Liver (tissue), 9 donors: ENCODE measurements around the gene STOML1. TPM values are rescaled to one million over a fixed set of nuclear protein-coding genes. Genes with fewer than 3 reads are reported as not detected.

Source experiments
- DNase-seq: peaks from one replicate; pipeline ENCODE4 v3.0.0-alpha.2; 2017; ENCODE audit warnings: low spot score
- H3K27ac ChIP-seq, 2 donors: one replicate each; pipeline ENCODE4 v1.7.0; 2013; ENCODE audit warnings: inconsistent platforms in 2 of 2, low read length in 2 of 2, control low read depth in 1 of 2, low read depth in 1 of 2, mild to moderate bottlenecking in 1 of 2
- H3K27me3 ChIP-seq, 4 donors: one replicate each; pipeline versions ENCODE4 v1.6.1 to v1.7.0; 2013; ENCODE audit warnings: low read length in 3 of 4, inconsistent platforms in 1 of 4, mild to moderate bottlenecking in 1 of 4, moderate library complexity in 1 of 4; ENCODE audit not compliant: control insufficient read depth in 4 of 4, insufficient read depth in 4 of 4
- H3K36me3 ChIP-seq, 4 donors: one replicate each; pipeline versions ENCODE4 v1.6.1 to v1.7.0; 2013; ENCODE audit warnings: low read length in 3 of 4, mild to moderate bottlenecking in 3 of 4, low read depth in 1 of 4, moderate library complexity in 1 of 4; ENCODE audit not compliant: control insufficient read depth in 4 of 4, insufficient read depth in 3 of 4
- H3K4me1 ChIP-seq, 4 donors: one replicate each; pipeline versions ENCODE4 v1.6.1 to v1.7.0; 2013; ENCODE audit warnings: low read length in 3 of 4, mild to moderate bottlenecking in 3 of 4, moderate library complexity in 1 of 4; ENCODE audit not compliant: control insufficient read depth in 4 of 4, insufficient read depth in 4 of 4
- H3K4me3 ChIP-seq, 3 donors: one replicate each; pipeline versions ENCODE4 v1.6.1 to v1.7.0; 2013; ENCODE audit warnings: low read length in 3 of 3, control low read depth in 1 of 3, low read depth in 1 of 3, mild to moderate bottlenecking in 1 of 3
- H3K9ac ChIP-seq, 2 donors: one replicate each; pipeline ENCODE4 v1.7.0; 2013; ENCODE audit warnings: low read length in 2 of 2, mild to moderate bottlenecking in 2 of 2, moderate library complexity in 2 of 2, control low read depth in 1 of 2, low read depth in 1 of 2
- H3K9me3 ChIP-seq, 4 donors: one replicate each; pipeline versions ENCODE4 v1.6.1 to v1.7.0; 2013; ENCODE audit warnings: low read length in 3 of 4; ENCODE audit not compliant: control insufficient read depth in 4 of 4
- ATF3 ChIP-seq: IDR thresholded peaks from 2 replicates; pipeline ENCODE4 v1.6.1; 2016; ENCODE audit warnings: antibody characterized with exemption
- CTCF ChIP-seq: fragments of 150-350 bp; IDR thresholded peaks from 2 replicates; pipeline ENCODE4 v1.5.1; 2017; ENCODE audit warnings: improper control_type of control experiment, low read depth, low read length; ENCODE audit not compliant: missing input control
- EGR1 ChIP-seq, 2 donors: IDR thresholded peaks; 2 replicates each; pipeline ENCODE4 v1.6.1; 2016 to 2018; ENCODE audit warnings: antibody characterized with exemption in 2 of 2, low read depth in 2 of 2
- FOXA1 ChIP-seq: IDR thresholded peaks from 2 replicates; pipeline ENCODE4 v1.6.1; 2016; ENCODE audit warnings: antibody characterized with exemption
- FOXA2 ChIP-seq: IDR thresholded peaks from 2 replicates; pipeline ENCODE4 v1.6.1; 2016; ENCODE audit warnings: antibody characterized with exemption
- GABPA ChIP-seq, 2 donors: IDR thresholded peaks in 1 of 2; conservative IDR thresholded peaks in 1 of 2; 2 replicates each; pipeline ENCODE4 v1.6.1; 2016; ENCODE audit warnings: antibody characterized with exemption in 2 of 2, mild to moderate bottlenecking in 1 of 2, moderate library complexity in 1 of 2
- HNF4A ChIP-seq, 2 donors: conservative IDR thresholded peaks; 2 replicates each; pipeline ENCODE4 v1.6.1; 2016; ENCODE audit warnings: antibody characterized with exemption in 2 of 2, mild to moderate bottlenecking in 2 of 2
- HNF4G ChIP-seq: IDR thresholded peaks from 2 replicates; pipeline ENCODE4 v1.6.1; 2016; ENCODE audit warnings: antibody characterized with exemption
- JUND ChIP-seq, 2 donors: IDR thresholded peaks; 2 replicates each; pipeline ENCODE4 v1.6.1; 2016; ENCODE audit warnings: antibody characterized with exemption in 2 of 2
- MAX ChIP-seq: IDR thresholded peaks from 2 replicates; pipeline ENCODE4 v1.6.1; 2016; ENCODE audit warnings: antibody characterized with exemption
- NR2F2 ChIP-seq: IDR thresholded peaks from 2 replicates; pipeline ENCODE4 v1.6.1; 2016; ENCODE audit warnings: antibody characterized with exemption
- RAD21 ChIP-seq, 2 donors: IDR thresholded peaks; 2 replicates each; pipeline ENCODE4 v1.6.1; 2016; ENCODE audit warnings: antibody characterized with exemption in 2 of 2, mild to moderate bottlenecking in 2 of 2
- REST ChIP-seq: IDR thresholded peaks from 2 replicates; pipeline ENCODE4 v1.6.1; 2016; ENCODE audit warnings: antibody characterized with exemption, mild to moderate bottlenecking
- RXRA ChIP-seq, 2 donors: IDR thresholded peaks; 2 replicates each; pipeline ENCODE4 v1.6.1; 2017 to 2018; ENCODE audit warnings: antibody characterized with exemption in 2 of 2, mild to moderate bottlenecking in 1 of 2
- SP1 ChIP-seq: IDR thresholded peaks from 2 replicates; pipeline ENCODE4 v1.6.1; 2018; ENCODE audit warnings: antibody characterized with exemption, mild to moderate bottlenecking
- YY1 ChIP-seq: IDR thresholded peaks from 2 replicates; pipeline ENCODE4 v1.6.1; 2016; ENCODE audit warnings: antibody characterized with exemption, mild to moderate bottlenecking
- WGBS: extraction: QIAGEN DNeasy Blood & Tissue Kit; methylation state at CpG from one replicate; pipeline ENCODE4 v1.1.7; 2013; 5-methylcytosine and 5-hydroxymethylcytosine counted together
- polyA plus RNA-seq, 2 donors: library from polyadenylated mRNA; stranded (reverse) in 1 of 2; unstranded in 1 of 2; fragments of 200-250 nt in 1 of 2; fragments of >200 nt in 1 of 2; fragmentation: Nextera tagmentation in 1 of 2; extraction: Ambion mirVana in 1 of 2; gene quantifications; one replicate each; pipeline versions ENCODE4 v1.2.1 to v1.2.3, GENCODE V29; 2013 to 2015
- total RNA-seq, 2 donors: library from RNA; depleted of rRNA; stranded (reverse); fragments of >200 nt; gene quantifications; one replicate each; pipeline ENCODE4 v1.2.3, GENCODE V29; 2014
- TF ChIP-seq, protein P1 (sequence below): IDR thresholded peaks from 2 replicates; pipeline ENCODE4 v1.6.1; 2016; ENCODE audit warnings: antibody characterized with exemption
- donor health status: healthy.
- donor health status: healthy.
- donor health status: healthy.
- donor health status: healthy.
- donor health status: healthy.

STOML1 gene
- total and polyA plus RNA-seq, 4 donors = 5.4 to 9.4 (median 6.4) TPM

GRCh38 chr15:73959012-73959581, 33.0 kb downstream of the STOML1 start (continued):
- no peak for TF ChIP-seq HNF4A (conservative IDR thresholded peaks at IDR 0.05)
- TF ChIP-seq MAX = no peak

DNA sequence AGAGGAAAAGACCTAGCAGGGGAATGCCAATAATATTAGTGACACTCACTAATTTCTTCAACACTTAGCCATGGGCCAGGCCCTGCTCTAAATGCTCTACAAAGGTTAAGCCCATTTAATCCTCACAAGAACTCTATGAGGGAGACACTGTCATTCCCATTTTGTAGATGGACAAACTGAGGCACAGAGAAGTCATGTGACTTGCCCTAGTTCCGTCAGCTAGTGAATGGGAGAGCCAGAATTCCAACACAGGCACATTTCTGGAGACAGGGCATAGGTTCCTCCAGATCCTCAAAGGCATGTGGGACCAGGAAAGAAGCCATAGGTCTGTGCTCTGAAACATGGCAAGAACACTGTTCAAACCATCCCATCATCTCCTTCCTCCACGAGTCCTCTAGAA, 34.3 kb downstream of the STOML1 start:
- H3K36me3 ChIP-seq = no peaks in the 10 kb centered on the region
- no peaks in the 10 kb centered on the region for H3K4me1 ChIP-seq
- peaks cover 0 to 3% (median 0%) of the 10 kb centered on the region in 4 donors for H3K27me3 ChIP-seq
- no peak overlapping the region for H3K9ac ChIP-seq
- WGBS = 76% methylated on average over 2 of the region's 2 CpGs
- TF ChIP-seq REST = no peak
- no peak for TF ChIP-seq ATF3
- TF ChIP-seq, protein P1, sequence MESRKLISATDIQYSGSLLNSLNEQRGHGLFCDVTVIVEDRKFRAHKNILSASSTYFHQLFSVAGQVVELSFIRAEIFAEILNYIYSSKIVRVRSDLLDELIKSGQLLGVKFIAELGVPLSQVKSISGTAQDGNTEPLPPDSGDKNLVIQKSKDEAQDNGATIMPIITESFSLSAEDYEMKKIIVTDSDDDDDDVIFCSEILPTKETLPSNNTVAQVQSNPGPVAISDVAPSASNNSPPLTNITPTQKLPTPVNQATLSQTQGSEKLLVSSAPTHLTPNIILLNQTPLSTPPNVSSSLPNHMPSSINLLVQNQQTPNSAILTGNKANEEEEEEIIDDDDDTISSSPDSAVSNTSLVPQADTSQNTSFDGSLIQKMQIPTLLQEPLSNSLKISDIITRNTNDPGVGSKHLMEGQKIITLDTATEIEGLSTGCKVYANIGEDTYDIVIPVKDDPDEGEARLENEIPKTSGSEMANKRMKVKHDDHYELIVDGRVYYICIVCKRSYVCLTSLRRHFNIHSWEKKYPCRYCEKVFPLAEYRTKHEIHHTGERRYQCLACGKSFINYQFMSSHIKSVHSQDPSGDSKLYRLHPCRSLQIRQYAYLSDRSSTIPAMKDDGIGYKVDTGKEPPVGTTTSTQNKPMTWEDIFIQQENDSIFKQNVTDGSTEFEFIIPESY = no peak
- TF ChIP-seq HNF4A (conservative IDR thresholded peaks at IDR 0.05) = no peak
- no peak for TF ChIP-seq EGR1 (IDR thresholded peaks at IDR 0.05; ENCODE audit: low read depth in 2 of 2)
- no peak overlapping the region for H3K27ac ChIP-seq
- H3K9me3 ChIP-seq = no peaks in the 10 kb centered on the region
- no peak overlapping the region for H3K4me3 ChIP-seq
- no peak for DNase-seq

DNA sequence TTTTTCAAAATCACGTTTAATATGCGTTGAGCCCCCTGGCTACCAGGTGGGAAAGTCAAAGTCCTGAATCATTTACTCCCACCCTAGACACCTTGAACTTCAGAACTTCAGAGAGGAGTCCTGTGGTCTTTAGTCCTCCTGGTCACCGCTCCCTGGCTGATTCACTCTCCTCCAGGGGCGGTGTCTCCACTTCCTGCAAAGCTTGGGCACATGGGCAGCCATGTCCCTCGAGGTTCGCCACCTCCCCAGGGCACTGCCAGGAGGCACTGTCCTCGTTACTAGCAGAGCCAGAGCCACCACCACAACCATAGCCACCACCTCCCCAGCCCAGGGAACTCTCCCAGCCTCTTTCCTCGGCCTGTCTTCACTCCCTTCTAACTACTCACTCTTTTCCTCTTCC, 34.8 kb downstream of the STOML1 start:
- H3K27ac ChIP-seq = no peak overlapping the region
- H3K4me1 ChIP-seq = no peaks in the 10 kb centered on the region
- H3K27me3 ChIP-seq = peaks cover 0 to 3% (median 0%) of the 10 kb centered on the region in 4 donors
- no peak overlapping the region for H3K4me3 ChIP-seq
- H3K9ac ChIP-seq = no peak overlapping the region
- H3K9me3 ChIP-seq = no peaks in the 10 kb centered on the region
- DNase-seq = no peak
- 78% methylated on average over 8 of the region's 8 CpGs for WGBS
- H3K36me3 ChIP-seq = no peaks in the 10 kb centered on the region
- TF ChIP-seq CTCF (no peak), RAD21 (IDR thresholded peaks at IDR 0.05) (no peak), FOXA2 (no peak), MAX (no peak), YY1 (no peak), NR2F2 (no peak), GABPA (IDR thresholded peaks at IDR 0.05 in 1 of 2, conservative IDR thresholded peaks at IDR 0.05 in 1 of 2) (no peak), RXRA (IDR thresholded peaks at IDR 0.05) (no peak), SP1 (no peak), EGR1 (IDR thresholded peaks at IDR 0.05; ENCODE audit: low read depth in 2 of 2) (no peak), FOXA1 (no peak), JUND (IDR thresholded peaks at IDR 0.05) (no peak), HNF4G (no peak), HNF4A (conservative IDR thresholded peaks at IDR 0.05) (no peak)
- TF ChIP-seq, protein P1 = no peak
